K562 (cell line): Measurements from ENCODE around the gene PTGES3. TPM values are rescaled to one million over a fixed set of nuclear protein-coding genes. Genes with fewer than 3 reads are reported as not detected.

Experiments used
- ADNP ChIP-seq: fragments of 200-800 bp; sonication (Bioruptor generic); IDR thresholded peaks from 2 replicates; pipeline ENCODE4 v1.6.1; 2016; ENCODE audit warnings: missing genetic modification characterization, missing compliant biosample characterization
- CBFB ChIP-seq: sonication (generic); formaldehyde crosslinking; IDR thresholded peaks from 2 replicates; pipeline ENCODE4 v1.4.0; 2020; ENCODE audit warnings: mild to moderate bottlenecking, missing genetic modification reagents
- HDAC3 ChIP-seq: fragments of 450-650 bp; IDR thresholded peaks from 2 replicates; pipeline ENCODE4 v1.6.1; 2018; ENCODE audit warnings: borderline replicate concordance, mild to moderate bottlenecking, moderate library complexity; ENCODE audit not compliant: partially characterized antibody
- MAFF ChIP-seq: IDR thresholded peaks from 2 replicates; pipeline ENCODE4 v1.6.1; 2012; ENCODE audit warnings: low read length, improper control_type of control experiment
- MCM7 ChIP-seq, 2 experiments: fragments of 450-650 bp; IDR thresholded peaks; 2 replicates each; pipeline ENCODE4 v1.6.1; 2016 to 2018
- PATZ1 ChIP-seq: fragments of 250-450 bp; sonication (Bioruptor Pico); IDR thresholded peaks from 2 replicates; pipeline ENCODE4 v1.5.0; 2020; ENCODE audit warnings: mild to moderate bottlenecking, borderline replicate concordance
- RBM14 ChIP-seq: fragments of 200-400 bp; formaldehyde crosslinking; IDR thresholded peaks from 2 replicates; pipeline ENCODE4 v1.6.1; 2018; ENCODE audit warnings: low read depth, mild to moderate bottlenecking, low read length, moderate library complexity, borderline replicate concordance; ENCODE audit not compliant: insufficient read depth
- SP1 ChIP-seq: sonication (generic); formaldehyde crosslinking; IDR thresholded peaks from 2 replicates; pipeline ENCODE4 v1.8.1; 2022; ENCODE audit warnings: mild to moderate bottlenecking, missing genetic modification reagents
- TCF7L2 ChIP-seq: fragments of 150-350 bp; IDR thresholded peaks from 2 replicates; pipeline ENCODE4 v1.6.1; 2016; ENCODE audit warnings: low read depth, mild to moderate bottlenecking, low read length, moderate library complexity
- ZNF253 ChIP-seq: fragments of 250-450 bp; sonication (Bioruptor Pico); conservative IDR thresholded peaks from 2 replicates; pipeline ENCODE4 v1.6.1; 2021; ENCODE audit warnings: mild to moderate bottlenecking
- ZNF407 ChIP-seq: fragments of 450-650 bp; IDR thresholded peaks from 2 replicates; pipeline ENCODE4 v1.6.1; 2016; ENCODE audit warnings: low read depth
- ZNF717 ChIP-seq: fragments of 250-450 bp; sonication (Bioruptor Pico); IDR thresholded peaks from 2 replicates; pipeline ENCODE4 v1.5.0; 2021
- polyA plus RNA-seq, 8 experiments: library from polyadenylated mRNA; depleted of rRNA in 4 of 8; stranded (reverse) in 5 of 8; unstranded in 3 of 8; fragments of >200 nt; fragmentation: Nextera tagmentation in 2 of 8; fragmentation: Illumina TruSeq in 1 of 8; extraction: Ambion mirVana in 2 of 8; extraction: Trizol in 1 of 8; gene quantifications; 2 replicates each; pipeline versions ENCODE4 v1.2.1 to v1.2.3, GENCODE V29; 2011 to 2014; ENCODE audit warnings: inconsistent platforms in 1 of 8, missing spikeins in 1 of 8
- total RNA-seq, 7 experiments: library from RNA; depleted of rRNA in 6 of 7; stranded (reverse); fragments of >200 nt in 6 of 7; fragmentation: Illumina TruSeq in 2 of 7; extraction: Trizol in 2 of 7; gene quantifications; 2 replicates each; pipeline versions ENCODE4 v1.2.1 to v1.2.3, GENCODE V29; 2011 to 2021; ENCODE audit warnings: low replicate concordance in 1 of 7
- TF ChIP-seq, protein P1 (sequence below): IDR thresholded peaks from 2 replicates; pipeline ENCODE4 v1.6.1; 2014; ENCODE audit warnings: antibody characterized with exemption
- TF ChIP-seq, protein P2 (sequence below): fragments of 450-650 bp; IDR thresholded peaks from 2 replicates; pipeline ENCODE4 v1.6.1; 2018; ENCODE audit warnings: mild to moderate bottlenecking, low read depth; ENCODE audit not compliant: partially characterized antibody

Gene PTGES3
- total and polyA plus RNA-seq, 9 of the 15 experiments (the other 6 are each of a cell fraction or from before 2014, with no cell fraction given): 163 to 501 (median 213) TPM

DNA sequence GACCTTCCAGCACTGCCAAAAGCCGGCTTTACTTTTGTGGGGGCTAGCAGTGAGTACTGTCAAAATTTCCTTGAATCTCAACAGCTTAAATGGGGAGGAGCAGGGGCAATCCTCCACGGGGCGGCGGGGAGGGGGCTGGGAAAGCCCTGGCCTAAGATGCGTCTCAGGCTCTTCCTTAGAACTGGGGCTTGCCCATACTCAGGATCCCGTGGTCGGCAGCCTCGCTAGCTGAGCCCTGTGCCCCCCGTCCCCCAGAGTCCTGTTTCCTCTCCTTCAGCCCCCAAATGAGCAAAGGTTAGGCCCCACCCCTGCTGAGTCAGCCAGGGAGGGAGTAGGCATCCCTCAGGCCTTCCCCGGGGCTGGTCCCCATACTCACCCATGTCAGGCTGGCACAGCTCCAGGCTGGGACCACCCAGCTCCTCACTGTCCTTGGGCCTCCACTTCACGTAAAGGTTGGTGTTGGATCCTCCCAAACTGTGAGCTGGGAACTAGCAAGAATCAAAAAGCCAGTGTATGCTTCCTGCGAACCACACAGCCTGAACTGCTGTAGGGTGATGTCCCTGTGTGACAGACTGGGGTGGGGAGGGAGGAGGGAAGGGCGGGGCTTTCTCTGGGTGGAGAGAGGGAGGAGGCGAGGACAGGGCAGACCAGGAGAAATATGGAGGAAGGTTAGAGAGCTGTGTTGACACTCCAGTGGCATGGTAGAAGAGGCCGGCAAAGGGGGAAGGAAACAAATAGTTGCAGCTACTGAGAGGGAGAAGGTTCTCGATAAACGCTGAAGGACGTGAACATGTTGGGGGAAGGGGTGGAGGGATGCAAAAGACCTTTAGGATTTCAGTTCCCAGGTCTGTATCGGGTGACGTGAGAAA, 52.0 kb downstream of the PTGES3 start (continued):
- TF ChIP-seq HDAC3: no peak
- TF ChIP-seq CBFB (CRISPR knock-in tag): no peak
- no peak for TF ChIP-seq MCM7 (IDR thresholded peaks at IDR 0.05)
- no peak for TF ChIP-seq TCF7L2
- TF ChIP-seq ZNF253 (CRISPR knock-in tag): no peak
- TF ChIP-seq MAFF: peak; percentile 0; the same call in 1 of the 2 replicates
- TF ChIP-seq ZNF717 (CRISPR knock-in tag): no peak
- TF ChIP-seq RBM14: no peak
- no peak; the same call in 1 of the 2 replicates for TF ChIP-seq SP1
- TF ChIP-seq, protein P1, sequence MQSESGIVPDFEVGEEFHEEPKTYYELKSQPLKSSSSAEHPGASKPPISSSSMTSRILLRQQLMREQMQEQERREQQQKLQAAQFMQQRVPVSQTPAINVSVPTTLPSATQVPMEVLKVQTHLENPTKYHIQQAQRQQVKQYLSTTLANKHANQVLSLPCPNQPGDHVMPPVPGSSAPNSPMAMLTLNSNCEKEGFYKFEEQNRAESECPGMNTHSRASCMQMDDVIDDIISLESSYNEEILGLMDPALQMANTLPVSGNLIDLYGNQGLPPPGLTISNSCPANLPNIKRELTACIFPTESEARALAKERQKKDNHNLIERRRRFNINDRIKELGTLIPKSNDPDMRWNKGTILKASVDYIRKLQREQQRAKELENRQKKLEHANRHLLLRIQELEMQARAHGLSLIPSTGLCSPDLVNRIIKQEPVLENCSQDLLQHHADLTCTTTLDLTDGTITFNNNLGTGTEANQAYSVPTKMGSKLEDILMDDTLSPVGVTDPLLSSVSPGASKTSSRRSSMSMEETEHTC: no peak
- 0 out of 2 replicates have a peak, but pooled peaks have one; percentile 18 for TF ChIP-seq PATZ1
- no peak for TF ChIP-seq ZNF407
- TF ChIP-seq, protein P2, sequence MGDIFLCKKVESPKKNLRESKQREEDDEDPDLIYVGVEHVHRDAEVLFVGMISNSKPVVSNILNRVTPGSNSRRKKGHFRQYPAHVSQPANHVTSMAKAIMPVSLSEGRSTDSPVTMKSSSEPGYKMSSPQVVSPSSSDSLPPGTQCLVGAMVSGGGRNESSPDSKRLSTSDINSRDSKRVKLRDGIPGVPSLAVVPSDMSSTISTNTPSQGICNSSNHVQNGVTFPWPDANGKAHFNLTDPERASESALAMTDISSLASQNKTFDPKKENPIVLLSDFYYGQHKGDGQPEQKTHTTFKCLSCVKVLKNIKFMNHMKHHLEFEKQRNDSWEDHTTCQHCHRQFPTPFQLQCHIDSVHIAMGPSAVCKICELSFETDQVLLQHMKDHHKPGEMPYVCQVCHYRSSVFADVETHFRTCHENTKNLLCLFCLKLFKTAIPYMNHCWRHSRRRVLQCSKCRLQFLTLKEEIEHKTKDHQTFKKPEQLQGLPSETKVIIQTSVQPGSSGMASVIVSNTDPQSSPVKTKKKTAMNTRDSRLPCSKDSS: no peak
- TF ChIP-seq ADNP (tag): no peak
